Activated T-helper 1 cell treated with anti-CD3 and anti-CD28 coated beads, Interleukin-12 subunit alpha, Interleukin-12 subunit beta, Interleukin-2, Interleukin-4 antibody, amounts not matched to agents 30 ng/mL and 10 ng/mL and 1 ng/mL, durations not matched to agents 14 hours and 24 hours and 36 hours (primary cell): ENCODE data around the gene C1QTNF8. TPM values are rescaled to one million over a fixed set of nuclear protein-coding genes. Genes with fewer than 3 reads are reported as not detected.

ENCODE experiments used
- DNase-seq: peaks from one replicate; pipeline ENCODE4 v3.0.0; 2021; ENCODE audit warnings: low spot score
- H3K27ac Mint-ChIP-seq: one replicate; pipeline ENCODE4 v1.8.0; 2021; ENCODE audit warnings: mild to moderate bottlenecking, mixed read lengths
- H3K27me3 Mint-ChIP-seq: one replicate; pipeline ENCODE4 v1.8.0; 2022; ENCODE audit warnings: mild to moderate bottlenecking, moderate library complexity, mixed read lengths; ENCODE audit not compliant: insufficient read depth
- H3K36me3 Mint-ChIP-seq: one replicate; pipeline ENCODE4 v1.8.0; 2021; ENCODE audit warnings: low read depth, mixed read lengths
- H3K4me1 Mint-ChIP-seq: one replicate; pipeline ENCODE4 v1.8.0; 2021; ENCODE audit warnings: low read depth, mixed read lengths
- H3K4me3 Mint-ChIP-seq: one replicate; pipeline ENCODE4 v1.8.0; 2021; ENCODE audit warnings: mild to moderate bottlenecking, moderate library complexity, mixed read lengths
- H3K9me3 Mint-ChIP-seq: one replicate; pipeline ENCODE4 v1.8.0; 2021; ENCODE audit warnings: mixed read lengths
- intact Hi-C: fragments of 100-400 bp; cut with micrococcal nuclease; formaldehyde crosslinking; loops from one replicate; pipeline ENCODE4 v1.15.1; 2024
- total RNA-seq: library from RNA; stranded (reverse); gene quantifications from 2 replicates; pipeline ENCODE4 v1.2.3, GENCODE V29; 2022

C1QTNF8 gene
- total RNA-seq, 1 donor from 2014 or later, result not detected

DNA sequence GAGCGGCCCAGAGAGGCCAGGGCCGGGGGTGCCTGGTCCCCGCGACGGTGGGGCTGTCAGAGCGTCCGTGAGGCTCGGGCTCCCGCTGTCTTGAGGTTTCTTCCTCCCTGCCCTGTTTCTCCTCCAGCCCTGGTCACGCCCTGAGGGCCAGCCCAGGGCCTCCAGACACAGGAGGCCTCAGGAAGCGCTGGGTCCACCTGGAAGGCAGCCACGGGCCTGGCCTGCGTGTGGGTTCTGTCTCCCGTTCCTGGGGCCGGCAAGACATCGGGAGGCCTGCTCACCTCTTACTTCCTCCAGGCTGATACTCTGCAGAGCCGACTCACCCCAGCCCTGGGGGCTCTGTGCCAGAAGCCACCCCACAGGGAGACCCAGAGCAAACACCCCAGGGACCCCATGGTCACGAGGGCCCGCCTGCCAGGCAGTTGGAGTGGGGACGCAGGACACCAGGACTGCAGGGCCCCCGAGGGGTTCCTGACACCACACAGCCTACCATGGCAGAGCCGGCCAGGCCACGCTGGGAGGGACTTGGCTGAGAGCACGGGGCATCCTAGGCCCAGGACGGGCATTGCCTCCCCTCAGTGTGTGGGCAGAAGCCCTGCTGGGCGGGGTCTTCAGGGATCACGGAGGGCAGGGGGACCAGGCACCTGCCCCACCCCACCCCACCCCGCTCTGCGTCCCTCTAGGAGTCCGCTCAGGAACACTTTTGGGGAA is 37.9 kb upstream of the C1QTNF8 start:
- Mint-ChIP-seq H3K27ac (no peak overlapping the region), H3K27me3 (peaks cover 2% of the 10 kb centered on the region), H3K9me3 (no peaks in the 10 kb centered on the region), H3K36me3 (no peaks in the 10 kb centered on the region), H3K4me3 (no peak overlapping the region), H3K4me1 (no peaks in the 10 kb centered on the region)
- intact Hi-C loops, result no loop called here
- no peak for DNase-seq

DNA sequence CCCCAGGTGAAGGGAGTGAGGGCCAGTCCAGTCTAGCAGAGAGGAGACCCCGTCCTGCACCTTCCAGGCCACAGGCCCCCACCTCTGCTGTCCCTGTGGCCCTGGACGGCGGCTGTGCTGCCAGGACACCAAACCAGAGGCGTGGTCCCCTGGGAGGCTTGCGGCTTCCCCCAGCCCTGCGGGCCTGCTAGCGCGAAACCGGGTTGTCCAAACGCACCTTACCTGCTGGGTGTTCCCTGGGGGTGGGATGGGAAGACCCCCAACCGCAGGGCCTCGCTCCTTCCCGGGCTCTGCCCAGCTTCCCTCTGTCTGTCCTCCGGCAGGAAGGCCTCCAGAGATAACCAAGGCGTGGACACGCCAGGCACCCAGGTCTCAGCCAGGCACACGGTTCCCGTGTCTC is 37.2 kb upstream of the C1QTNF8 start:
- intact Hi-C loops, result no loop called here
- no peaks in the 10 kb centered on the region for H3K36me3 Mint-ChIP-seq

GRCh38 chr16:1132431-1132830 is 36.4 kb upstream of the C1QTNF8 start:
- H3K9me3 Mint-ChIP-seq, result no peaks in the 10 kb centered on the region
- H3K4me1 Mint-ChIP-seq, result no peaks in the 10 kb centered on the region
- no peak overlapping the region for H3K4me3 Mint-ChIP-seq
- H3K36me3 Mint-ChIP-seq, result no peaks in the 10 kb centered on the region
- DNase-seq, result no peak
- peaks cover 2% of the 10 kb centered on the region for H3K27me3 Mint-ChIP-seq
- intact Hi-C loops, result no loop called here
- no peak overlapping the region for H3K27ac Mint-ChIP-seq

More for the DNA sequence above, 37.2 kb upstream of the C1QTNF8 start:
- DNase-seq, result no peak
- Mint-ChIP-seq H3K27me3 (peaks cover 2% of the 10 kb centered on the region), H3K27ac (no peak overlapping the region), H3K9me3 (no peaks in the 10 kb centered on the region), H3K4me1 (no peaks in the 10 kb centered on the region), H3K4me3 (no peak overlapping the region)

GRCh38 chr16:1131378-1131994 is 35.4 kb upstream of the C1QTNF8 start:
- no peak for DNase-seq
- no peak overlapping the region for H3K27ac Mint-ChIP-seq
- no peak overlapping the region for H3K4me3 Mint-ChIP-seq
- H3K4me1 Mint-ChIP-seq, result no peaks in the 10 kb centered on the region
- H3K36me3 Mint-ChIP-seq, result no peaks in the 10 kb centered on the region
- no peaks in the 10 kb centered on the region for H3K9me3 Mint-ChIP-seq
- peaks cover under 1% of the 10 kb centered on the region for H3K27me3 Mint-ChIP-seq
- intact Hi-C loops, result no loop called here

DNA sequence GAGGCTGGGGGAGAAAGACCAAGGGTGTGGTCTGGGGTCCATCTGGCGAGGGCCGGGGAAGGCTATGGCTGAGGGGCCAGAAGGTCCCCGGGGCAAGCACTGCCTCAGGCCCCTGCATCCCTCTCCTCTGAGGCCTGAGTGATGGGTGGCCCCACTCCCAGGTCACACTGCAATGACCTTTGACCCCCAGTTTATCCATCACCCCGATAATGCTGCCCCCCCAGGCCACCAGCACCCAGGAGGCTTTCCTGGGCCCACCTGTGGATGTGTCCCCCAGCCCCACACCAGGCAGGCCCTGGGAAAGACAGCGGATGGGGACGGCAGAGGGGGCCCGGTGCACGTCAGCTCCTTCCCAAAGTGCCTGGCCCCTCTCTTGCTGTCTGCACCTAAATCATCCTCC is 34.3 kb upstream of the C1QTNF8 start:
- Mint-ChIP-seq H3K27me3 (no peaks in the 10 kb centered on the region), H3K4me1 (no peaks in the 10 kb centered on the region), H3K4me3 (no peak overlapping the region), H3K27ac (no peak overlapping the region), H3K9me3 (no peaks in the 10 kb centered on the region), H3K36me3 (no peaks in the 10 kb centered on the region)
- no peak for DNase-seq
- intact Hi-C loops, result no loop called here

GRCh38 chr16:1129106-1129960 is 33.3 kb upstream of the C1QTNF8 start:
- intact Hi-C loops, result no loop called here
- Mint-ChIP-seq H3K27me3 (no peaks in the 10 kb centered on the region), H3K9me3 (no peaks in the 10 kb centered on the region), H3K36me3 (no peaks in the 10 kb centered on the region), H3K27ac (no peak overlapping the region), H3K4me3 (no peak overlapping the region), H3K4me1 (no peaks in the 10 kb centered on the region)
- no peak for DNase-seq

- Mint-ChIP-seq H3K4me1 (no peaks in the 10 kb centered on the region), H3K9me3 (no peaks in the 10 kb centered on the region), H3K27ac (no peak overlapping the region), H3K4me3 (no peak overlapping the region), H3K36me3 (no peaks in the 10 kb centered on the region), H3K27me3 (no peaks in the 10 kb centered on the region)
- intact Hi-C loops, result no loop called here
- no peak for DNase-seq
These were observed 32.1 kb upstream of the C1QTNF8 start for GRCh38 chr16:1127971-1128715.

GRCh38 chr16:1127101-1127500 is 31.1 kb upstream of the C1QTNF8 start:
- DNase-seq, result no peak
- Mint-ChIP-seq H3K4me3 (no peak overlapping the region), H3K9me3 (no peaks in the 10 kb centered on the region), H3K4me1 (no peaks in the 10 kb centered on the region), H3K27me3 (no peaks in the 10 kb centered on the region), H3K36me3 (no peaks in the 10 kb centered on the region), H3K27ac (no peak overlapping the region)
- intact Hi-C loops, result no loop called here

- no peaks in the 10 kb centered on the region for H3K4me1 Mint-ChIP-seq
- intact Hi-C loops, result no loop called here
- no peak for DNase-seq
These were observed 30.5 kb upstream of the C1QTNF8 start for GRCh38 chr16:1126586-1126985.

GRCh38 chr16:1126044-1126443 is 30.0 kb upstream of the C1QTNF8 start:
- intact Hi-C loops, result no loop called here
- Mint-ChIP-seq H3K4me1 (no peaks in the 10 kb centered on the region), H3K27ac (no peak overlapping the region), H3K27me3 (no peaks in the 10 kb centered on the region), H3K36me3 (no peaks in the 10 kb centered on the region), H3K9me3 (no peaks in the 10 kb centered on the region), H3K4me3 (no peak overlapping the region)
- no peak for DNase-seq

More at GRCh38 chr16:1126586-1126985, 30.5 kb upstream of the C1QTNF8 start:
- H3K9me3 Mint-ChIP-seq, result no peaks in the 10 kb centered on the region
- H3K27ac Mint-ChIP-seq, result no peak overlapping the region
- H3K27me3 Mint-ChIP-seq, result no peaks in the 10 kb centered on the region
- no peaks in the 10 kb centered on the region for H3K36me3 Mint-ChIP-seq
- H3K4me3 Mint-ChIP-seq, result no peak overlapping the region

DNA sequence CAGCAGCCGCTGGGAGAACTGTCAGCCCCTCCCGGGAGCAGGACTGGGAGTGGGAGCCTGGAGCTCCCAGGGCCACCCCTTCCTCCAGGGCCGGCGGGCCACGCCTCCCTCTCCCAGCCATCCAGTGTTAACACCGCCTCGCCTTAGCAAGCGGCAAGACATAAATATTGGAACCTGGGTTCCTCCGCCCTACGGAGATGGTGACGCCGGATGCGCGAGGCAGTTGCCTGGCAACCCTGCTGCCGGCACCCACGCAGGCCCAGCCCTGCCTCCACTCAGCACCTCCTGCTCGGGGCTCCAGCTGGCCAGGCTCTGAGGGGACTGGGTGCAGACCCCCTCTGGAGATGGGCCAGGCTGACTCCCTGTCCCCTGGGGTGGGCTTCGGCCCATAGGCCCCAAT is 29.4 kb upstream of the C1QTNF8 start:
- H3K9me3 Mint-ChIP-seq, result no peaks in the 10 kb centered on the region
- H3K36me3 Mint-ChIP-seq, result no peaks in the 10 kb centered on the region
- intact Hi-C loops, result no loop called here
- H3K4me1 Mint-ChIP-seq, result no peaks in the 10 kb centered on the region
- H3K27ac Mint-ChIP-seq, result no peak overlapping the region
- no peak overlapping the region for H3K4me3 Mint-ChIP-seq
- H3K27me3 Mint-ChIP-seq, result no peaks in the 10 kb centered on the region
- DNase-seq, result no peak

- Mint-ChIP-seq H3K4me1 (no peaks in the 10 kb centered on the region), H3K27ac (no peak overlapping the region)
- intact Hi-C loops, result no loop called here
These were observed 28.8 kb upstream of the C1QTNF8 start for GRCh38 chr16:1124795-1125194.

More at GRCh38 chr16:1124795-1125194, 28.8 kb upstream of the C1QTNF8 start:
- H3K9me3 Mint-ChIP-seq, result no peaks in the 10 kb centered on the region
- H3K27me3 Mint-ChIP-seq, result no peaks in the 10 kb centered on the region
- H3K4me3 Mint-ChIP-seq, result no peak overlapping the region
- no peaks in the 10 kb centered on the region for H3K36me3 Mint-ChIP-seq
- DNase-seq, result no peak
